Measurements from ENCODE around the gene EIF3F.
A peak's percentile ranks its signal among the peaks of the same experiment; 100 is the strongest.

The EIF3F gene

DNA sequence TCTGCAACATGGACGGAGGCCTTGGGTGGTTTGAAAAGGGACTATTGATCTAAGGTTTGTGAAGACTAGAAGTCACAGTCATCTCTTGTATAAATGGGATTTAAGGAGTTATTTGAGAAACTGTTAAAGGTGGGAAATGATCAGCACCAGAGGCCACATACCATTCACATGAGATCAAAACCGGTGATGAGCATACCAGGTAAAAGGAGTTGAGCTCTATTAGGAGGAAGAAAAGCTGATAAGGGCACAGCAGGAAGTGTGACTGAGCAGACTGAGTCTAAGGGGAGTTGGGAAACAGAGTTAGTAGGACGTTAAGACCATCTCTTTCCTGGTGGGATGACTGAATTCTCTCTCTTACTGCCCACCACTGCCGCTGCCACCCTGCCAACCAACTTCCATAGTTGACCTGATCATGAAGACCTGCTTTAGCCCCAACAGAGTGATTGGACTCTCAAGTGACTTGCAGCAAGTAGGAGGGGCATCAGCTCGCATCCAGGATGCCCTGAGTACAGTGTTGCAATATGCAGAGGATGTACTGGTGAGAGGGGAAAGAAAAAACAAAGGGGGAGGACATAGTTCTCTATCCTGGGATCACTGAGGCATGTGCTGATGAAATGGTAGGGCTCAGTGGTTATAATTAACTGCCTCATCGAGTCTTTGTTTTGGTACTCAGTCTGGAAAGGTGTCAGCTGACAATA, 7.6 kb downstream of the EIF3F start:
- DNase-seq: no peak

DNA sequence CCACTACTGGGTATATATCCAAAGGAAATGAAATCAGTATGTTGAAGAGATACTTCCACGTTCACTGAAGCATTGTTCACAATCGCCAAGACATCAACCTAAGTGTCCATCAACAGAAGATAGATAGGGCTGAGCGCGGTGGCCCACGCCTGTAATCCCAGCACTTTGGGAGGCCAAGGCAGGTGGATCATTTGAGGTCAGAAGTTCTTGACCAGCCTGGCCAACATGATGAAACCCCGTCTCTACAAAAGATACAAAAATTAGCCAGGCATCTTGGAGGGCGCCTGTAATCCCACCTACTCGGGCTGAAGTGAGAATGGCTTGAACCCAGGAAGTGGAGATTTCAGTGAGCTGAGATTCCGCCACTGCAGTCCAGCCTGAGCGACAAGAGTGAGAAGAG, 12.7 kb downstream of the EIF3F start:
- DNase-seq: no peak

- DNase-seq: no peak
These were observed 13.3 kb downstream of the EIF3F start for GRCh38 chr11:8000390-8000789.

DNA sequence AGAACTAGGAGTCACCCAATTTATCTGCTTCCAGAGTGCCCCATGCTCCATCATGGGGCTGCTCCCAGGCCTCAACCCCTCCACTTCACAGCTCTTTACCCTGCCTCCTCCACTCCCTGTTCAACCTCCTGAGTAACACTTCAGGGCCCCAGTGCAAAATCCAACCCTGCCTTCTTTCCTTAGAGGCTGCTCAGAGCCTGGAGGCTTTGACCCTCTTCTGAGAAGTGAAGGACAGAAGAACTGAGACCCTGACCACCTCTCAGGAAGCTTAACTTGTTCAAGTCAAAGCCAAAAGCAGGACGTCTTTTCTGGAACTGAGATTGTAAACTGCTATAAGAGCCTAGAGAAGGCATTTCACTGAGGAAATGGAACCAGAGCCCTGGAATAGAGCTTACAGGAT, 15.5 kb downstream of the EIF3F start:
- DNase-seq: no peak

- DNase-seq: no peak
These were observed 16.1 kb downstream of the EIF3F start for GRCh38 chr11:8003187-8003586.

DNA sequence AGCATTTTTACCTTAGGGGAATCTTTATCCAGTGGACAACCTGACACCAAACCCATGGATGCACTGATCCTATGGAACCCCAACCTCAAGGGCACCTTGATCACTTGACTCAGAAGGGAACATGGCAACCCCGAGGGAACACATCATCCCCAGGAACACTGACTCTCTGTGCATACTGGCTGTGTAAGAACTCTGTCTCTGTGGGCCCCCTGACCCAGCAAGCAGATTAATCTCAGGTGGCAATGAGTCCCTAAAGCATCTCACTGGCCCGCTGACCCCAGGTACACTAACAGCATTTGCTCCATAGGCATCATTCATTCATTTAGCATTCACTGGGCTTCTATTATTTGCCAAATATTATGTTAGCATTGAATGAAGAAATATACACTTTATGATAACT, 16.9 kb downstream of the EIF3F start:
- no peak for DNase-seq

DNA sequence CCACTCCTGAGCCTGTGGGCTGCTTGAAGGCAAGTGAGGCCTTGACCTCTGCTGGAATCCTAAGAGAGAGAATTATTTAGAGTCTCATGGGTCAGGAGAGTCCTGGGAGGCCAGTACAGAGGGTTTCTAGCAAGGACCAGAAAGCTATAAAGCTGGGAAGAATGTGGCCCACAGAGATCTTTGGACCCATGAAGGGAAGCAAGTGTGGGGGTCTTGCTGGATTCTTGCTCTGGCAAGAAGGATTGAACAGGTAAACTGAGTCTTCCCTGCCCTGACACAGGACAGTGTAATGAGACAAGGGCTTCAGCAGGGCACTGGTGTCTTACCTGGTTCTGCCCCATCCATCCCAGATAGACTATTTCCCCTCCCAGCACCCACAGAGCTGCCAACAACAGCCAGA, 18.4 kb downstream of the EIF3F start:
- DNase-seq: no peak

- DNase-seq: peak; percentile 50
These were observed 19.3 kb downstream of the EIF3F start for GRCh38 chr11:8006349-8006977.

- no peak for DNase-seq
These were observed 21.1 kb downstream of the EIF3F start for GRCh38 chr11:8008212-8008611.

- DNase-seq: no peak
These were observed 22.7 kb downstream of the EIF3F start for GRCh38 chr11:8009856-8010255.

GRCh38 chr11:8011371-8011770, 24.2 kb downstream of the EIF3F start:
- no peak for DNase-seq

DNA sequence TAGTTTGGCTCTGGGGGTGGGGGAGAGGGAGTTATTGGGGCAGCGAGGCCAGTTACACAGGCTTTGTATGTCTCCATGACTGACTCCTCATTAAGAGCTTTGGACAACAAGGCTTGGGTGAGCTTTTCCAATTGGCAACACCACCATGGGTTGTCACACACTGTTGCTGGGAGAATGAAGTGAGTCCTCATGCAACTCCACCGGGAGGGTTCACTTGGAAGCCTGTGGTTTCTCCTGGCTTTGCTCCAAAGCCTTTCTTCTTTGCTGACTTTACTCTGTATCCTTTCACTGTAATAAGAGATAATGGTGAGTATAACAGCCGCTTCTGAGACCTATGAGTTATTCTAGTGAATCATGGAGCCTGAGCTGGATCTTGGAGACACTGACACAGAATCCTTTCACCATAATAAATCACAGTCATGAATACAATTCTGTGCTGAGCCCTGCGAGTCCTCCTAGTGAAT, 24.9 kb downstream of the EIF3F start:
- no peak for DNase-seq

- DNase-seq: no peak
These were observed 26.7 kb downstream of the EIF3F start for GRCh38 chr11:8013833-8014232.

DNA sequence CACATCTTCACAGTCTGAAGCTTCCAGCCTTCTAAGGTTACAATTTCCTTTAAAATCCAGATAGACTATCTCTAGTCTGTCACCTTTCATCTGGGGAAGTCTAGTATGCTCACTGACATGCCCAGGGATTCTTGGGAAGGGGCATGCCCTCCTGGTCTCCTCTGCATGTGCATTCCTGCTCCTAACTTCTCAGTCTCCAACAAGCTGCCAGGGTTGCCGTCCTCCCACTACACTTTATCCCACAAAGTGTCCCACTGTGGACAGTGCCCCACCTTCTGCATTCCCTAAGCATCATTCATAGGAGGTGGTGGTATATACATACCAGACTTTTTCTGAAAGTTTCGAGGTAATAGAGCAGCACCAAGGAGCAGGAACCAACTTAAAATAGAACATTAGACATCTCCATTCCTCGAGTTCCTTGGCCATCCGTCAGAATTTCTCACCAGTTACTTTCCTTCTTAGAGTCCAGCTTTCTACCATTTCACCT, 28.7 kb downstream of the EIF3F start:
- DNase-seq: no peak

DNA sequence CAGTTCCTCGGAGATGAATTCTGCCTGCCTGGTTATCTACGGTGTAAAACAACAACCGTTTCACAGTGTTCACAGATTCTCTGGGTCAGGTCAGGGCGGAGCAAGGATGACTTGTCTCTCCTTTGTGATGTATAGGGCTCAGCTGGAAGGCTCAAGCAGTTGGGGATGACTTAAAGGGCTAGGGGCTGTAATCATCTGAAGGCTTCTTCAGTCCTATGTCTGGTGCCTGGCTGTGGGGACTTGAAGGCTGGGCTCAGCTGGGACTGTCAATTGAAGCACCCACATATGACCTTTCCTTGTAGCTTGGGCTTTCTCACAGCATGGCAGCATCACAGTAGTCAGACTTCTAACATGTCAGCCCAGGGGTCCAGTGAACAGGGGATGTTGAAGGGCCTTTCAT, 29.3 kb downstream of the EIF3F start:
- DNase-seq: no peak

DNA sequence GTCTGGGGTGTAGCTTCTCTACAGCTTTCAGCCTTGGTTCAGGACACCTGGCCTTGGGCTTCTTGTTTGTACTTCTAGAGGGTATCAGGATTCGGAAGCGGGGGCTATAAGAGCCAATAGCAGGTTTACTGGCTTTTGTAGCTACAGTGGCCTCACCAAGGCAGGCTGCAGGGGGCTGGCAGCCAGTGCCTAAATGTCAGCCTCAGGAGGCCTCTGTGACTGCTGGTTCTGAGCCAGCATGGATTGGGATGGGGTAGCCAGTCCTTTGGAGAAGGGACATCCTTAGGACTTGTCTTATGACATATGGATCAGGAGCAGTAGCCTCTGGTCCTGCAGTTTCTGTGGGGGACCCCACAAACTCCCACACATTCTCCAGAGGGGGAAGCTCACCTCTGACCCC, 29.9 kb downstream of the EIF3F start:
- no peak for DNase-seq

GRCh38 chr11:8017894-8018483, 30.9 kb downstream of the EIF3F start:
- DNase-seq: no peak

GRCh38 chr11:8018484-8019313, 31.6 kb downstream of the EIF3F start:
- DNase-seq: peak; percentile 77

- DNase-seq: peak; percentile 28
These were observed 32.4 kb downstream of the EIF3F start for GRCh38 chr11:8019314-8020243.

- no peak for DNase-seq
These were observed 33.1 kb downstream of the EIF3F start for GRCh38 chr11:8020244-8020597.

- no peak for DNase-seq
These were observed 34.8 kb downstream of the EIF3F start for GRCh38 chr11:8021920-8022319.

- DNase-seq: no peak
These were observed 35.7 kb downstream of the EIF3F start for GRCh38 chr11:8022876-8023275.
